GM19351 (cell line): ENCODE measurements around the gene GFRA3.
"Not testable (repeated sequence)": the region's sequence is repeated elsewhere in the genome, so short reads cannot be mapped to it uniquely, and the experiment has no call there.

Source experiments
- ATAC-seq: cut with Tn5 transposase; IDR thresholded peaks from one replicate; pipeline ENCODE4 v1.9.1; 2021; ENCODE audit warnings: mild to moderate bottlenecking, moderate library complexity; ENCODE audit not compliant: unreplicated experiment

GFRA3 gene

GRCh38 chr5:138274189-138274853, at the start of gene GFRA3:
Gene GFRA3 (minus strand): TSS chr5:138274621. CDS start chr5:138274424, 197 bp downstream.
- no peak for ATAC-seq

GRCh38 chr5:138318211-138318610, 43.8 kb upstream of the GFRA3 start:
- ATAC-seq = not testable (repeated sequence)

DNA sequence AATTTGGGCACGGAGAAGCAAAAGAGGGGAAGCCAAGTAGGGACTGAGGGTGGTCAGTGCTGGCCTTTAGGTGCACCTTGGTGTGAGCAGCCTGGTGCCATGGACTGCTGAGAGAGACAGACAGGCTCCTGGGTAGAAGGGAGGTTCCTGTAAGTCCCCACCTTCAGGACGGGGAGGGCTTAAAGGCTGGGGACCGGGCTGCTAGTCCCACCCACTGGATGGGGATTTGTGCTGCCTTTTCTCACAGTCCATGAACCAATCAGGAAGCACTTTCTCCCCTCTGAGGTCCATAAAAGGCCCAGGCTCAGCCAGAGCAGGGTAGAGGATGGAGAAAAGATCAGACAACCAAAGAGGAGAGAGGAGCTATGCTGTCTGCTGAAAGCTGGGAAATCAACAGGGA, 41.9 kb upstream of the GFRA3 start:
- ATAC-seq = no peak

DNA sequence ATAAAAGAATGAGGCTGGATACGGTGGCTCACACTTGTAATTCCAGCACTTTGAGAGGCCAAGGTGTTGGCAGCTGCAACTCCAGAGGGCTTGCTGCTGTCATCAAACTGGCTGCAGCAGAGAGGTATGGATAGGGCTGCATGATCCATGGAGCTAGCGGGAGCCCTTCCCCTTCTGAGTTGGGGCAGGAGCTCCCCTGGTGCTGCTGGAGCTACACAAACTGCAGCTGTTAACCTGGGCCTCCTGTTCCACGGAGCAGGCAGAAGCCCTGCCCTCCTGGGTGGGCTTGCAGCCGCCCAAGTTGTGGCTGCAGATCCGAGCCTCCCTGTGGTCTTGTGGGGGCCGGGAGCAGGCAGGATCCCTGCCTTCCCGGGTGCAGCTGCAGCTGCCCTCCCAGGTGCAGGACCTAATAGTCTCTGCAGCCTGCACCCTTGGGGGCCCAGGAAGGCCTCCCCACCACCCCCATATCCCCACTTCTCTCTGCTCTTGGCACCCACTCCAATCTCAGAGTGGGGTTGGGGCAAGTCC, 41.4 kb upstream of the GFRA3 start:
- ATAC-seq = no peak

DNA sequence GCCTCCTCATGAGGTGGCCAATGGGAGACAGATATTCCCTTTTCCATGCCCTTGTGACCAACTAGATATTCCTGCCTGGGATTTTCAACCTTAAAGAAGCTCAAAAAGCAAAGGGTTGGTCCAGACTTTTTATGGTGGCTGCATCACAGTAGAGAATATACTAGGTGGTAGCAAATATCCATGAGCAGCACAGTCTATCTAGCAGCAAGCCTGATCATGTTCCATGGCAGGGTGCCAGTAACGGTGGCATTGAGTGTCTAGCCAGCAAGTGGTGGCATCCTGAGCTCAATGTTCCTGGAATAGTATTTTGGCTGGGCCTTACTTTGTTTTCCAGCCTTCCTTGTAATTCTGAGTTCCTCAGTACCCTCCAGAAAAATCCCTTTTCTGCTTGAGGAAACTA, 31.4 kb upstream of the GFRA3 start:
- ATAC-seq = no peak

DNA sequence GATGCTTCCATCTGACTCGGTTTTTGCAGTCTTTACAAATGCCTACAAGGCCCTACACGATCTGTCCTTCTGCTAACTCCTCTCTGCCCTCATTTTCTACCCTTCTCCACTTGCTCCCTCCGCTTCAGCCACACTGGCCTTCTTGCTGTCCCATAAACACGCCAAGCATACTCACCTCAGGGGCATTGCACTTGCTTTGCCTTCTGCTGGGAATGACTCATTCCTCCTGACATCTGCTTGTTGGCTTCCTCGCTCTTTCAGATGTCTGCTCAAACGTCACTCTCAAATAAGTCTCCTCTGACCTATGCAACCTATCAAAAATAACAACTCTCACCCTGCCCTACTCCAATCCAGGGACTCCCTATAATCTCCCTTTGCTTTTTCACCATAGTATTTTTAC, 29.0 kb upstream of the GFRA3 start:
- no peak for ATAC-seq

GRCh38 chr5:138289296-138289695, 14.9 kb upstream of the GFRA3 start:
- no peak for ATAC-seq

- no peak for ATAC-seq
Observed at GRCh38 chr5:138287246-138287645, 12.8 kb upstream of the GFRA3 start.

- ATAC-seq = no peak
Observed at GRCh38 chr5:138282920-138283742, 8.7 kb upstream of the GFRA3 start.

GRCh38 chr5:138280915-138281314, 6.5 kb upstream of the GFRA3 start:
- no peak for ATAC-seq

DNA sequence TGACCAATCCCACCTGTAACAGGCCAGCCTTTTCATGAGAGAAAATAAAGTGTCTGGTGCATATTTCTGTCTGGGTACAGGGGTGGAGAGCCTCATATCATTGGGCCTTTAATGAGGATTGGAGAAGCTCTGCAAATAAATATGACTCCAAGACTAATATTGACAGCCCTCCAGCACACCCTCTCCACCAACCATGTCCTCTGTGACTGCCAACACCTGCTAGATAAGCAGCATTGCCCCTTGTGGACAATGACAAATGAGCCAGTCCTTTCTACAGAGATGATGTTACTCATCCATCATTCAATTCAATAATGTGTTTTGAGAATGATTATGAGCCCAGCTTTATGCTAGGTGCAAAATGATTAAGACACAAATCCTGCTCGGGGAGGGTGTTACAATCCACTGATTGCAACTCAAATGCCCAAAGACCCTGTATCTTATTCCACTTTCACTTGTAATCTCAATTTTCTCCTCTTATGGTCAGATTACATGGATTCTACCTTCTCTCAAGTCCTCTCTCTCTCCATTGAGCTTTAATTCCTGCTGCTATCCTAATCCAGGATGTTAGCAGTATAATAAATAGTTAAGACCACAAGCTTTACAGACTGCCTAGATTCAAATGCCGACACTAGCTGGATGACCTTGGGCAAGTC, 2.1 kb upstream of the GFRA3 start:
- ATAC-seq = no peak

DNA sequence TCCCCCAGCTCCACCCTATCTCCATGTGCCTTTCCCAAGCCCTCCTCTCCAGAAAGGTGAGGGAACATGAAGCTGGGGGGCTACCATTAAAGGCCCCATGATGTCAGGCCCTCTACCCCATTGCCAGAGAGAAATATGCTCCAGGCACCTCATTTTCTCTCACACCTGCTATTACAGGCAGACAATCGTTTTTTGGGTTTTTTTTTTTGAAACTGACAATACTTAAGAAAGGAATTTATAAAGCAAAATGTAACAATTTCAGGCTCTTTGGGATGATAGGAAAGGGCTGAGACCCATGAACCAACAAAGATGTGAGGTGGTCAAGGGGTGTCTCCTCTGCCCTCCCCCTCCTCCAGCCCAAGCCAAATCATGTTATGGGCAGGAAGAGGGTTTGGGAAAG, 1.5 kb upstream of the GFRA3 start:
- no peak for ATAC-seq

DNA sequence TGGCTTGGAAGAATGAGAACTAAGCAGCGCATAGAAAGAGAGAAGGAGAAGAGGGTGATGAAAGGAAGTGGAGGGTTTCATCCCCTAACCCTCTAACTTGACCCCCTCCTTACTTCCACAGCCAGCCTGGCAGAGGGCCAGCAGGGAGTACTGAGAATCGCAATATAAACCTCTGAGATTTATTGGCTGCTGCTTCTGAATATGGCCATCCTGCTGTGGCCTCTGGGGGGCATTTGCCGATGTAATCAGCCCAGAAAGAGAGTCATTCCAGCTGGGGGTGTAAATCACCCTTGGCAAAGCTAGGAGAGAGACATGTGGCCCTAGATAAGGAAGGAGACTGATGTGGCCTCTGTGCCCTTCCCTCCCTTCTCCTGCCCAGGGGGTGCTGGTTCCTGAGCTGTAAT, 960 bp upstream of the GFRA3 start:
- no peak for ATAC-seq

GRCh38 chr5:138273834-138274188, 610 bp downstream of the GFRA3 start:
- ATAC-seq = no peak

DNA sequence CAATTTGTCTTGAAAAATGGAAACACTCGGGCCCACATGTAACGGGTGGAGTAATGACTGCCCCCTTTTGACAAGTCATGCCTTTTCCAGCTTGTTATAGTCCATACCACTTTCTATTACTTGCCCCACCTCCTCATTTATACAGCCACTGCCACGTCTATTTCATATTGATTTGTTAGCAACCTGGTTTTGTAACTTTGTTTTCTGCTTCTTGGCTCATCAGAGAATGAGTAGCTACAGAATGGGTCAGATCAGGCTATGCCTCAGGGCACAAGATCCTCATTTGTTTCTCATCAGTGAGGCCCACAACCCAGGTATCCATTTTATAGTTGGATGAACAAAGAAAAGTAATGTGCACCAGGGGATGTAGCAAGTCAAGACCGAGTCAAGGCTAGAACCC, 1.7 kb downstream of the GFRA3 start:
- ATAC-seq = no peak

DNA sequence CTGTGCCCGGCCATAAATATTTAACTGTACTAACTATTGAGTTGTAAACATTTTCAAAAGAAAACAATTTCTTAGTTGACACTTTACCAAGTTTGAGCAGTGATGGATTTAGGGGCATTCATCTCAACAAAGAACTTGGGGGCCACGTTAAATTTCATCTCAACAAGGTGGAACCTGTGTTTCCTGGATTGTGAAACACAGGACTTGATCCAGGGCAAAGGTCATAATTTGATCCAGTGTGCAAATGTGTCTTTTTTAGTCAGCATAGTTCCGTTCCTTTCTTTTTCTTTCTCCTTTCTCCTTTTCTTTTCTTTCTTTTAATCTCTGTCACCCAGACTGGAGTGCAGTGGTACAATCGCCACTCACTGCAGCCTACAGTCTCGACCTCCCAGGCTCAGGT, 3.1 kb downstream of the GFRA3 start:
- no peak for ATAC-seq

GRCh38 chr5:138264183-138264582, 10.2 kb downstream of the GFRA3 start:
- ATAC-seq = no peak

GRCh38 chr5:138263581-138263980, 10.8 kb downstream of the GFRA3 start:
- no peak for ATAC-seq

DNA sequence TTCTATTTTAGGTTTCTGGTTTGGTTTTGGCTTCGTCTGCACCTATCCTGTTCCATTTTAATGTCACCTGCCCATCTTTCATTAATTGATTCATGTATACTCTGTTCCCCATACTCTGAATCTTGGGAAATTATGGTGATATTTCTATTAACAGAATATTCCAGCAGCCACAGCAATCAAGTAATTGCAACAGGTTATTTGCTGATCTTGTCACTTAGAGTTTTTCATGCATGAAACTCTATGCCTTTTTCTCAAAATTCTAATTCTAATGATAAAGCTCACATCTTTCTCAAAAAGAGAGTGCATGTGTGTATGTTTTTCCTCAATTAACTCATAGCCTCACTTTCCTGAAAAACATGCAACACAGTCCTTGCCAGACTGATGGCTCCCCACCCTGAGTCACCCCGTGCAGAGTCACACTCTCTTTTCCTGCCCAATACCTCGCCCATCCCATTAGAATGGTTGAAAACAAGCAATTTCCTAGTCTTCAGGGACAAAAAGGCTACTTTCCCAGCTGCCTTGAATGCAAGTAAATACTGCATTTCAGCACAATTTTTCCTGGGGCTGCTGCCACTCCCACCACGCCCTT, 15.6 kb downstream of the GFRA3 start:
- ATAC-seq = no peak

DNA sequence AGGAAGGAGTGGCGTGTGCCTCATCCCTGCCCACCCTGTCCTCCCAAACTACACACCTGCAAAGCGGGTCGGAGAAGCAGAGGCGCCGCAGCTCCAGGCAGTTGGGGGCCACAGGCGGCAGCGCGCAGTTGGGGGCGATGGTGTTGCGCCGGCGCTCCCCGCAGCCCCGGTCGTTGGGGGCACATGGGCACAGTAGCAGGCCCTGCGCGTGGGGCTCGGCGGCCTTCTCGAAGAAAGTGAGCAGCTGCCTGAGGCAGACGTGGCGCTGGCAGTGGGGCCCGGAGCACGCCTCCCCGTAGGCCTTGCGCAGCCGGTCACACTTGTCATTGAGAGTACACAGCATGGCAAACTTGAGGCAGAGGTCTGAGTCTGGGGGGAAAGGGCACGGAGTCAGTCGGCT, 16.8 kb downstream of the GFRA3 start:
- ATAC-seq = no peak

DNA sequence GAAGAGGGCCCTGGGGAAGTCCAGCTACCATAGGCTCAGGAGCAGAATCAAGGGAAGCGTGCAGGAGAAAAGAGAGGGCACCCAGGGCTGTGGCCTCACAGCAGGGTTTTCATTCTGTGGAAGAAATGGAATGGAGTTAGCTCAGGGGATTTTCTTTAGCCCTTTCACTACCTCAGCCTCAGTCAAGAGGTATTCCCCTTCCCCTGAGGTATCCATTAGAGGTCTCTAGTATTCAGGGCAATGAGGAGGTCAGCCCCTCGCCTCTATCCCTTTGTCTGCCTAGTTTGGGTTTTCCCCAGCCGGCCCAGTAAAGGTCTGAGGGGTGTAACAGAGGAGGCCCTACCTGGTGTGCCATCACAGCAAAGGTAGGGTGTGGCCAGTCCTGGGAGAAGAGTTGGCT, 21.5 kb downstream of the GFRA3 start:
- no peak for ATAC-seq
